ENCODE measurements around the gene VSIG4.

VSIG4 gene

DNA sequence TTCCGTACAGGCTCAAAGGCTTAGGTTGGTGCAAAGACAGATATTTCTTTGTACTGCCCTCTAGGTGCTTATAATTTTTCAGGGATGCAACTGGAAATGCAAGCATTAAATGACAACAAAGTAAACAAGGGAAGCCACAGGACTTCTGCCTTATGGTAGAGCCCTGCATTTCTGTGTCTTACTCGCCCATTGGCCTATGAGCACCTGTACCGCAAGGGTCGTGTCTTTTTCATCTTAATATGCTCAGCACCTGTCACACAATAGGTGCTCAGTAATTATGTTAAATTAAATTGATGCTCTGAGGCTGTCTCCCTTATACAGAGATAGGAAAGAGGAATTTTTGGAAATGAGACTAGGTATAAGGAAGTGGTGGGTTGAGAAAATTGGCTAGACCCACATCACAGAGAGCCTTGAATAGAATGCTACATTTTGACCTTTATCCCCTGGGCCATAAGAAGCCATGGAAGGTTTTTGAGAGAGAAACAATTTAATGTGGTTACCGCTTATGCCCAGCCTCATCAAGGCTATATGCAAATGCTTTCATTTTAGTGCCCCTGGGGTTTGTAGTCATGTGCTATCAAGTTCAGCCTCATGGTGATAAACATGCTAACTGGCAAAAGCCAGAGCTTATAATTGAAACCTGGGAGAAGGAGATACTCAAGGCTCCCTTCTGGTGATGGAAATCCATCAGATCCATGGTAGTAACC lies 16.3 kb downstream of the VSIG4 start:
- Histone ChIP-seq H3K36me3 (ENCODE audit: insufficient read depth, low read length) (no peaks in the 10 kb centered on the region), H3K4me1 (ENCODE audit: control insufficient read depth, insufficient read depth, low read length) (no peaks in the 10 kb centered on the region), H3K27me3 (ENCODE audit: control insufficient read depth, insufficient read depth, low read length) (no peaks in the 10 kb centered on the region), H3K4me2 (ENCODE audit: low read length) (no peak overlapping the region), H3K9ac (ENCODE audit: low read depth, low read length) (no peak overlapping the region), H3K9me3 (replicated peaks; ENCODE audit: low read length) (no peaks in the 10 kb centered on the region), H3K4me3 (ENCODE audit: low read length) (no peak overlapping the region)

DNA sequence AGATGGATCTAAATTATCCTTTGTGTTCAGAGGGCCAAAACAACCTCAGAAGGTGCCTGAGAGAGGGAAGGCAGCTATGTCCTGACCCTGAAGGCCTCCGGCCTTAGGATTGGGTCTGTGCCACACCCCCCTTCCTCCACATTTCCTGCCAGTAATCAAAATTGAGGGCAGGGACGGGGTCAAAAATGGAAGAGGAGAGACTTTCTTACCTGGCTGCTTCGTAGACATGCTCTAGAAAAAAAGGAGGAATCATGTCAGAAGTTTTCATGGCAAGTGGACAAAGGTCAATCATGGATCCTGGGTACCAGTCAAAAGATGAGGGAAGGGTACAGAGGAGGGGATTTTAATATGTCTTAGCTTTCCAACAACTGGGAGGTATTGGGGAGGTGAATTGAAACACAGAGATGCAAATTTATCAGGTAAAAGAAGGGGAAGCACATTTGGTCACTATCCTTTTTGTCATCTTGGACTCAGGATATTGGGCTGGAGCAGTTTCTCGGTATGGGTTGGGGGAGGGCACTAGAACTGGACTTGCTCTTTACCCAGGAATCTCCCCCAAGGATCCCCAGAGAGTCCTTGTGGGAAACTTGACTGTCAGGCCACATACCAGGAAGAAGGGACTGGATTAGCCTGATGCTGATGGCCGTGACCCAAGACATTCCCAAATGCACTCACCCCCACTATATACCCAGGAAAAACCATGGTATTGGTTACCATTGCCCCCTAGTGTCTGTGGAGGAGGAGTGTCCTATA lies 17.1 kb downstream of the VSIG4 start:
- H3K27me3 ChIP-seq (ENCODE audit: control insufficient read depth, insufficient read depth, low read length) = no peaks in the 10 kb centered on the region
- H3K4me2 ChIP-seq (ENCODE audit: low read length) = no peak overlapping the region
- no peaks in the 10 kb centered on the region for H3K9me3 ChIP-seq (replicated peaks; ENCODE audit: low read length)
- H3K4me3 ChIP-seq (ENCODE audit: low read length) = no peak overlapping the region
- no peak overlapping the region for H3K9ac ChIP-seq (ENCODE audit: low read depth, low read length)
- H3K4me1 ChIP-seq (ENCODE audit: control insufficient read depth, insufficient read depth, low read length) = no peaks in the 10 kb centered on the region
- no peaks in the 10 kb centered on the region for H3K36me3 ChIP-seq (ENCODE audit: insufficient read depth, low read length)

DNA sequence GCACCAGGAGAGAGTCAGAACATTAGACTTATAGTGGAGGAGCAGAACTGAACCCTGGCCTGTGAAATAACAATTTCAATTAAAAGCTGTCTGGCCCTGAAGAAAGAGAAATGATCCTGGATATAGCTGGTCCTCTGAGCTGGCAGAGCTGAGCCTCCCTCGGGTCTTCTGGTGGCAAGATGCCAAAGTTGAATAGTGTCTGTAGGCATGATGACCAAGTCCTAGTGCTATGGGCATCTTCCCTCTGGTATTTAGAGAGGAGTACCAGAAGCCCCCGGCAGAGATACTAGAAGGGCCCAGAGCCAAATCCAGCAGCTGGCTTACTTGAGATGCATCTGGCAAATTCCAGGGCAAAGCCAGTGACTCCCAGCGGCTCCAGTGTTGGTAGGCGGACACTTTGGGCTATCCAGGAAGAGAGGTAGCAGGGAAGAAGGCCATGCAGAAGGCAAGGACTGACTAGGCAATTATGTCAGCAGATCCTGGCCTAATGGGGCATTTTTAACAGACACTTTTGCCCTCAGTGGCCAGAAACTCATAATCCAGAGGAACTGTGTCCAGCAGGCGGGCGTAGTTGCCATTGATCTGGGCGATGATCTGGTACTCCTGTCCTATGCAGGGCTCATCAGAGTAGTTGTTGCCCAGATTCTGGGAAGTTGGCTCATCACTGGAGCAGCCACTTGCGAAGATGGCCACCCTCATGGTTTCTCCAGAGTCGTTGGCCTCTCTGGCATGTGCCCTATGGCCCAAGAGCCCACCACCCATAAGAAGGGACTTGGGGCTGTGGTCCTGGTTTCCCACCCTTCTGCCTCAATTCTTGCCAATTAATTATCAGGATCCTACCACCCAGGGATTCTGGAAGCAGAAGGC lies 17.9 kb downstream of the VSIG4 start:
- no peak overlapping the region for H3K4me3 ChIP-seq (ENCODE audit: low read length)
- H3K4me2 ChIP-seq (ENCODE audit: low read length) = no peak overlapping the region
- H3K4me1 ChIP-seq (ENCODE audit: control insufficient read depth, insufficient read depth, low read length) = no peaks in the 10 kb centered on the region
- H3K36me3 ChIP-seq (ENCODE audit: insufficient read depth, low read length) = no peaks in the 10 kb centered on the region
- no peak overlapping the region for H3K9ac ChIP-seq (ENCODE audit: low read depth, low read length)
- no peaks in the 10 kb centered on the region for H3K27me3 ChIP-seq (ENCODE audit: control insufficient read depth, insufficient read depth, low read length)
- H3K9me3 ChIP-seq (replicated peaks; ENCODE audit: low read length) = no peaks in the 10 kb centered on the region

DNA sequence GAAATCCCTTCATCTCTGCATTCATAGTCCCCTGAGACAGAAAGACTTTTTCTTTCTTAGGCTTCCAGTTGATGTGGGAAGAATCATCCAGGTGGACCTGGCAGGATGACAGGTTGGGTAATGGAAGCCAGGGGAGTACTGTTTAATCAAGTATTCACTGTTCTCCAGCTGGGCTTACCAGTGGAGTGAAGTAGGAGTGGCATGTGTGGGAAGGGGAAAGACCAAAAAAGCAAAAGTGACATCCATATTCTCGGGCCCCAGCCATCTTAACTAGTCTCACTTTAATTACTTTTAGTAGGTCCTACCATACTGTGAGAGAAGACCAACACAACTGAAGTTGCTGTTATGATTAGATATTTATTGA lies 18.5 kb downstream of the VSIG4 start:
- no peaks in the 10 kb centered on the region for H3K27me3 ChIP-seq (ENCODE audit: control insufficient read depth, insufficient read depth, low read length)
- no peak overlapping the region for H3K4me3 ChIP-seq (ENCODE audit: low read length)
- H3K9ac ChIP-seq (ENCODE audit: low read depth, low read length) = no peak overlapping the region
- H3K4me1 ChIP-seq (ENCODE audit: control insufficient read depth, insufficient read depth, low read length) = no peaks in the 10 kb centered on the region
- H3K4me2 ChIP-seq (ENCODE audit: low read length) = no peak overlapping the region
- no peaks in the 10 kb centered on the region for H3K36me3 ChIP-seq (ENCODE audit: insufficient read depth, low read length)
- no peaks in the 10 kb centered on the region for H3K9me3 ChIP-seq (replicated peaks; ENCODE audit: low read length)

DNA sequence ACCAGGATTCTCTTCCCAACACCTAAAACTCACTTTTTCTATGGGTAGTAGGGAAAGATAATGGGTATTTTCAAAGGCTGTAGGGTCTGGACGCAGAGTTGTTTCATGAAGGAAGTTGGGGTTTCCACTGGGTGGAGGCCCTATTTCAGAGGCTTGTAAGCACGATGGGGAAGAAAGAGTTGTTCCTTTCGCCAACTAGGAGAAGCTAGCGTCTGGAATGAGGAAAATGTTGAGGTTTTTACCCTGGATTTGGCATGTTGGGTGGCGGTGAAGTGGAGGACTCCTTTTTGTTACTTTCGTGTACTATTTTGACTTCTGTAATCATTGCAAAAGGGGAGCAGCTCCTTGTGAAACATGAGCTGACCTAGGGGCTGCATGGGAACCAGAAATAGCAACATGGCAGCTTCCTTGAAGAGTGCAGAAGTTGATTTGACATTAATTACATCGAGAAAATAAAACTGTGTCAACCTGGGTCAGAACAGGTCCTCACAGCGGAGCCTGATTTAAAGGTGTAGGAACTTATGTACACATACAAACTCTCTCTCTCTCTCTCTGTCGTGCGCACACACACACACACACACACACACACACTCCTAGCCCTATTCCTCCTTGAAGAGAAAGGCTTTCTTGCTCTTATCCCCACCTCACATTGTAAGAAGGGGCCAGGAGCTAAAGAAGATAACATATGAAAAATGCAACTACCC lies 19.1 kb downstream of the VSIG4 start:
- no peaks in the 10 kb centered on the region for H3K9me3 ChIP-seq (replicated peaks; ENCODE audit: low read length)

DNA sequence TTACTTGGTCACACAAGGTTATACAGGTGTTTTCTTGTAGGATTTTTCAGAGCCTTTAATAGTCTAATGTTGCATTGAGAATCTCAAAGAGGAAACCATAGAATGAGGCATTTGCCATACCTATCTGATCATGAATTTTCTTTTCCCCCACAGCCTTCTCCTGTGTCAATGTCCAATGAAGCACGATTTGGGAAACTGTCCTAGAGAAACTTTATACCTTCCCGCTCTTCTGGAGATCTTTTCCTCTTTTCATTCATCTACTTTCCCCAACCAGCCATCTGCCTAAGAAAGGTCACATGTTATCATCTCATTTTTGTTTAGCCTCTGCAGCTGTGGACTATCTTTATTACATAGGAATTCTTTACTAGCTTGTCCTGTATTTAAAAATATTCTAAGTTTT lies 19.9 kb downstream of the VSIG4 start:
- H3K4me3 ChIP-seq (ENCODE audit: low read length) = no peak overlapping the region
- H3K4me2 ChIP-seq (ENCODE audit: low read length) = no peak overlapping the region
- no peak overlapping the region for H3K9ac ChIP-seq (ENCODE audit: low read depth, low read length)
- no peaks in the 10 kb centered on the region for H3K9me3 ChIP-seq (replicated peaks; ENCODE audit: low read length)
- H3K27me3 ChIP-seq (ENCODE audit: control insufficient read depth, insufficient read depth, low read length) = no peaks in the 10 kb centered on the region
- H3K4me1 ChIP-seq (ENCODE audit: control insufficient read depth, insufficient read depth, low read length) = no peaks in the 10 kb centered on the region
- H3K36me3 ChIP-seq (ENCODE audit: insufficient read depth, low read length) = no peaks in the 10 kb centered on the region

More for the DNA sequence above, 19.1 kb downstream of the VSIG4 start:
- Histone ChIP-seq H3K4me1 (ENCODE audit: control insufficient read depth, insufficient read depth, low read length) (no peaks in the 10 kb centered on the region), H3K9ac (ENCODE audit: low read depth, low read length) (no peak overlapping the region), H3K4me2 (ENCODE audit: low read length) (no peak overlapping the region), H3K27me3 (ENCODE audit: control insufficient read depth, insufficient read depth, low read length) (no peaks in the 10 kb centered on the region), H3K4me3 (ENCODE audit: low read length) (no peak overlapping the region), H3K36me3 (ENCODE audit: insufficient read depth, low read length) (no peaks in the 10 kb centered on the region)

DNA sequence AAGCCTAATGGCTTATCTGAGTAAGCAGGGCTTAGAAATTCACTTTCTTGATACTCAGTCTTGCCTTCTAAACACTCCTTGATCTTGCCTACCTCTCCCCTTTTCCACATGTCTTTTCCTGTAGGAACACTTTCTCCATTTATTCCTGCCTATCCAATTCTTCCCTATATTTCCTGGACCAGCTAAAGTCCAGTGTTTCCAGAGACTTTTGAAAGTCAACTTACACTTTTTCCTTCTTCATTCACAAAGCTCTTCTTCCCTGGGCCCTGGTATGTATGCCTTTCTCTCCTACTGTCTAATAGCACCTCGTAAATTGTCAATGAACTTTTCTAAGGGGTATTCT lies 20.6 kb downstream of the VSIG4 start:
- H3K9ac ChIP-seq (ENCODE audit: low read depth, low read length) = no peak overlapping the region
- H3K27me3 ChIP-seq (ENCODE audit: control insufficient read depth, insufficient read depth, low read length) = no peaks in the 10 kb centered on the region
- H3K4me1 ChIP-seq (ENCODE audit: control insufficient read depth, insufficient read depth, low read length) = no peaks in the 10 kb centered on the region
- no peak overlapping the region for H3K4me2 ChIP-seq (ENCODE audit: low read length)
- H3K4me3 ChIP-seq (ENCODE audit: low read length) = no peak overlapping the region
- H3K36me3 ChIP-seq (ENCODE audit: insufficient read depth, low read length) = no peaks in the 10 kb centered on the region
- no peaks in the 10 kb centered on the region for H3K9me3 ChIP-seq (replicated peaks; ENCODE audit: low read length)

DNA sequence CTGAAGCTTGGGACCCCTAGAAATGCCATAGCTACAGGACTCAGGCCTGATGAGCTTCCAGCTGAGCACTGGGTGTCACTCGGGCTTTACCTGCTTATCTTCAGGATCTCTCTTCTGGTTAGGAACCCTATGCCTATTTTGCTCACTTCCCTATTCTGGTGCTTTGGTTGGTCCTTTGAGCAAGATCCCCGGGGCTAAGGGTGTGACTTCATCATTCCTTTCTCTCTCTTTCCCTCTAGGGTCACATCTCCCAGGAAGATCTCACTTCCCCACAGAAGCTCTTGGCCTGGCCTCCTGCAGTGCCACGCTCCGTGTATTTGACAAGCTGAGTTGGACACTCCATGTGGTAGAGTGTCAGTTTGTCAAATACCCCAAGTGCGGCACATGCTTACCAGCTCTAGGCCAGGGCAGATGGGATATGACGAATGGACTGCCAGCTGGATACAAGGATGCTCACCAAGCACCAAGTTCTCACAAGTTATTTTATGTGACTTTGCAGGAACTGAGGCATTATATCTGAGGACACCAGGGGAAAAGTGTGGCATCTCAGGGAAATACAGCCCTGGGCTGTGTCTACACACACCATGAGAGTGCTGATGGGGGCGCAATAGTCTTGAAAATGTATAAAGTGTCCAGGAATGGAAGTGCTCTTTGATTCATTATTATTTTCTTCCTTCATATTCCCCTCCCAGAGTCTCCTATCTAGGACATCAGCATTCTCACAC lies 21.1 kb downstream of the VSIG4 start:
- Histone ChIP-seq H3K4me1 (ENCODE audit: control insufficient read depth, insufficient read depth, low read length) (no peaks in the 10 kb centered on the region), H3K4me3 (ENCODE audit: low read length) (no peak overlapping the region), H3K9ac (ENCODE audit: low read depth, low read length) (no peak overlapping the region), H3K4me2 (ENCODE audit: low read length) (no peak overlapping the region), H3K9me3 (replicated peaks; ENCODE audit: low read length) (no peaks in the 10 kb centered on the region), H3K36me3 (ENCODE audit: insufficient read depth, low read length) (no peaks in the 10 kb centered on the region), H3K27me3 (ENCODE audit: control insufficient read depth, insufficient read depth, low read length) (no peaks in the 10 kb centered on the region)

DNA sequence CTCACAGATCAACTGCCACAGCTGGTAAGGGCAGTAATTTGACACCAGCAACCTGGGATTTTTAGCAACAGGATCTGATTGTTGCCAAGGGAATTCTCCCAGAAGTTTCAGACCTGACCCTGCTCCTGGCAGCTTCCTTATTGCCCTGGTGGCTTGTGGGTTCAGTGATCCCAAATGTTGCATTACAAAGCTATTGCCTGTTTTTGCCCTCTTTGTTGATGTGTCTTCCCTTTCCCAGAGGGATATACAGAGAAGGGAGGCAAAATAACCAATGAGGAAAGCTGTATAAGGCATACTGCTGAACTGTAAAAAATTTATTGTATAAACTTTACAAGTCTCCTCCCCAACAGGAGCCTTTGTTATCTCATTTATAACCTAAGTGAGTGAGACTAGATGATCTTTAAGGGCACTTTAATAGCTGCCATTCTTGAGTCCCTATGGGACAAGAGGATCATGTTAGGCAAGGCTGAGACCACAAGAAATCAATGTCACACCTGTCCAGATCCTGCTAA lies 22.2 kb downstream of the VSIG4 start:
- Histone ChIP-seq H3K9ac (ENCODE audit: low read depth, low read length) (no peak overlapping the region), H3K27me3 (ENCODE audit: control insufficient read depth, insufficient read depth, low read length) (no peaks in the 10 kb centered on the region), H3K36me3 (ENCODE audit: insufficient read depth, low read length) (no peaks in the 10 kb centered on the region), H3K4me2 (ENCODE audit: low read length) (no peak overlapping the region), H3K9me3 (replicated peaks; ENCODE audit: low read length) (no peaks in the 10 kb centered on the region), H3K4me1 (ENCODE audit: control insufficient read depth, insufficient read depth, low read length) (no peaks in the 10 kb centered on the region), H3K4me3 (ENCODE audit: low read length) (no peak overlapping the region)

DNA sequence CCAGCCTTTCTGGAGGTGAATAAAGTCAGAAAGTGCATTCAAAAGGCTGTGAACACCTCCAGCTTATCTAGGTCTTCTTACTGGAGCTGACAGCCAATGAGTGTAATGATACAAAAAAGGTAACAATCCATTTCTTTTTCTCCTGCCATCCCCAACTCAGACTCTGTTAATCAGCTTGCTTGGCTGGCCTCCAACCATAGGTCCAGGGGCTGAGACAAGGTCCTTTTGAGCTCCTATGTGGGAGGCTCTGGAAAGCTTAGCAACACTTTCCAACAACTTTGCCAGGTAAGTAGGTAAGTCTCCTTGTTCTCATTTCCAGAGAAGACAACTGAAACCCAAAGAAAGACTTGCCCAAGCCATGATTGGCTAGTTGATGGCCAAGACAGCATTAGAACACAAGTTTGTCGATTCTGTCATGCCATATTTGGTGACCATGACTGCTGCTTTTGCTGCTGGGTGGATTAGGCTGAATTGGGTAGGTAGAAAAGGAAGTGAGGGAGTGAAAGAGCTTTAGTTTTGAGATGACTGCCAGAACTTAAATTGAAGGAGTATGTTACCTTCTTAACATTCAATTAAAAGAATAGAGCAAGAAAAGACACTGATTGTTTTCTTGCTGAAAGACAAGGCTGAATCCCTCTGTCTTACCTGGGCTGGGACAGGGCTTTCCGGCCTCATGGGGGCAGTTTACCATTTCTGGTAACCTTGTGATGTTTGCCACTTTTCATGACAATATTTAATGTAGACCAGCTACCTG lies 22.8 kb downstream of the VSIG4 start:
- no peaks in the 10 kb centered on the region for H3K27me3 ChIP-seq (ENCODE audit: control insufficient read depth, insufficient read depth, low read length)
- no peak overlapping the region for H3K9ac ChIP-seq (ENCODE audit: low read depth, low read length)
- no peaks in the 10 kb centered on the region for H3K9me3 ChIP-seq (replicated peaks; ENCODE audit: low read length)
- no peak overlapping the region for H3K4me3 ChIP-seq (ENCODE audit: low read length)
- H3K36me3 ChIP-seq (ENCODE audit: insufficient read depth, low read length) = no peaks in the 10 kb centered on the region
- no peak overlapping the region for H3K4me2 ChIP-seq (ENCODE audit: low read length)
- no peaks in the 10 kb centered on the region for H3K4me1 ChIP-seq (ENCODE audit: control insufficient read depth, insufficient read depth, low read length)

All from skeletal muscle satellite cell (primary cell).